ENCODE data around the gene CEBPZOS.
A peak's percentile ranks its signal among the peaks of the same experiment; 100 is the strongest.

The CEBPZOS gene

GRCh38 chr2:37196320-37197195 is at the start of gene CEBPZOS:
Gene CEBPZOS (plus strand): TSS chr2:37196496. CDS start chr2:37199705, 3,209 bp downstream.
- peak within 1 kb of the TSS; percentile 87 for H3K27ac ChIP-seq

DNA sequence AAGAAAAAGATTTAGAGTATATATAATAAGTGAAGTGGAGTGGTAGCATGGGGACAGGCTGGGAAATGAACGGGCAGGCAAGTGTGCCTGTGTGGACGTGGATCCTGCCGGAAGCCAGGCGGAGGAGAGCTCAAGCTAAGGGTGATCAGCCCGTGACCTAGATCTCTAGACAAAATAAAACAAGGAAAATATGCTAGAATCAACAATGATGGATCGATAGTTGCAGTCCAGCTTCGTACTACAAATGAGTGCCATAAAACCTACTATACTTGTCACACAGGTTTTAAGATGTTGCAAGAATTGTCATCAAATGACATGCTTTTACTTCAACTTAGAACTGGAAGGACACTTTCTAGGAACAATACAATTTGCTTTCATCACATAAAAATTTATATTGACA is 48.0 kb upstream of the CEBPZOS start:
- TF ChIP-seq, protein P1, sequence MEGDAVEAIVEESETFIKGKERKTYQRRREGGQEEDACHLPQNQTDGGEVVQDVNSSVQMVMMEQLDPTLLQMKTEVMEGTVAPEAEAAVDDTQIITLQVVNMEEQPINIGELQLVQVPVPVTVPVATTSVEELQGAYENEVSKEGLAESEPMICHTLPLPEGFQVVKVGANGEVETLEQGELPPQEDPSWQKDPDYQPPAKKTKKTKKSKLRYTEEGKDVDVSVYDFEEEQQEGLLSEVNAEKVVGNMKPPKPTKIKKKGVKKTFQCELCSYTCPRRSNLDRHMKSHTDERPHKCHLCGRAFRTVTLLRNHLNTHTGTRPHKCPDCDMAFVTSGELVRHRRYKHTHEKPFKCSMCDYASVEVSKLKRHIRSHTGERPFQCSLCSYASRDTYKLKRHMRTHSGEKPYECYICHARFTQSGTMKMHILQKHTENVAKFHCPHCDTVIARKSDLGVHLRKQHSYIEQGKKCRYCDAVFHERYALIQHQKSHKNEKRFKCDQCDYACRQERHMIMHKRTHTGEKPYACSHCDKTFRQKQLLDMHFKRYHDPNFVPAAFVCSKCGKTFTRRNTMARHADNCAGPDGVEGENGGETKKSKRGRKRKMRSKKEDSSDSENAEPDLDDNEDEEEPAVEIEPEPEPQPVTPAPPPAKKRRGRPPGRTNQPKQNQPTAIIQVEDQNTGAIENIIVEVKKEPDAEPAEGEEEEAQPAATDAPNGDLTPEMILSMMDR (conservative IDR thresholded peaks at IDR 0.05; ENCODE audit: low read depth) = no peak
- CTCF ChIA-PET = no interaction called here
- H3K27ac ChIP-seq = no peak overlapping the region
- POLR2A ChIA-PET (ENCODE audit: low non-redundant PET) = no interaction called here
- no peak for DNase-seq (ENCODE audit: low spot score)

More at GRCh38 chr2:37196320-37197195, at the start of gene CEBPZOS:
- ChIA-PET POLR2A (ENCODE audit: low non-redundant PET) (no interaction called here), CTCF (interaction anchor here (0.7 kb wide), 1 partner anchor 27 kb away, joined by 3 read pairs; no protein-coding TSS in a partner anchor)
- peak; percentile 95 for DNase-seq (ENCODE audit: low spot score)
- TF ChIP-seq, protein P1 (conservative IDR thresholded peaks at IDR 0.05; ENCODE audit: low read depth) = no peak

GRCh38 chr2:37149626-37150322 is 46.5 kb upstream of the CEBPZOS start:
- ChIA-PET CTCF (interaction anchor here (0.6 to 0.8 kb wide), 2 partner anchors 9 to 227 kb away, joined by 3 read pairs; no protein-coding TSS in a partner anchor), POLR2A (ENCODE audit: low non-redundant PET) (no interaction called here)
- H3K27ac ChIP-seq = no peak overlapping the region
- DNase-seq (ENCODE audit: low spot score) = no peak
- TF ChIP-seq, protein P1 (conservative IDR thresholded peaks at IDR 0.05; ENCODE audit: low read depth) = no peak

- H3K27ac ChIP-seq = no peak overlapping the region
- DNase-seq (ENCODE audit: low spot score) = no peak
- POLR2A ChIA-PET (ENCODE audit: low non-redundant PET) = no interaction called here
- TF ChIP-seq, protein P1 (conservative IDR thresholded peaks at IDR 0.05; ENCODE audit: low read depth) = no peak
- CTCF ChIA-PET = no interaction called here
These were observed 43.1 kb upstream of the CEBPZOS start for GRCh38 chr2:37153224-37153623.

GRCh38 chr2:37154785-37155184 is 41.5 kb upstream of the CEBPZOS start:
- no peak overlapping the region for H3K27ac ChIP-seq
- no peak for DNase-seq (ENCODE audit: low spot score)
- CTCF ChIA-PET = interaction anchor here (0.6 to 0.7 kb wide), 2 partner anchors 782 to 1540 kb away, joined by 3 to 5 read pairs; no protein-coding TSS in a partner anchor

More at GRCh38 chr2:37154785-37155184, 41.5 kb upstream of the CEBPZOS start:
- TF ChIP-seq, protein P1 (conservative IDR thresholded peaks at IDR 0.05; ENCODE audit: low read depth) = no peak
- POLR2A ChIA-PET (ENCODE audit: low non-redundant PET) = no interaction called here

Measured in RWPE1 (cell line).